Coronary artery (tissue), 2 donors: ENCODE measurements around the gene RPRD1B.

Experiments
- DNase-seq: peaks from one replicate; pipeline ENCODE4 v3.0.0-alpha.2; 2017; ENCODE audit warnings: low spot score
- H3K27ac ChIP-seq, 2 donors: fragments of 200-600 bp; sonication (generic); one replicate each; pipeline ENCODE4 v1.5.1; 2016 to 2019
- H3K4me3 ChIP-seq: fragments of 200-600 bp; sonication (generic); 2 replicates; pipeline ENCODE4 v1.5.1; 2016; ENCODE audit warnings: mild to moderate bottlenecking, moderate library complexity
- TF ChIP-seq, protein P1 (sequence below): fragments of 200-600 bp; sonication (generic); IDR thresholded peaks from one replicate; pipeline ENCODE4 v1.5.1; 2019; ENCODE audit warnings: antibody characterized with exemption

Gene RPRD1B

DNA sequence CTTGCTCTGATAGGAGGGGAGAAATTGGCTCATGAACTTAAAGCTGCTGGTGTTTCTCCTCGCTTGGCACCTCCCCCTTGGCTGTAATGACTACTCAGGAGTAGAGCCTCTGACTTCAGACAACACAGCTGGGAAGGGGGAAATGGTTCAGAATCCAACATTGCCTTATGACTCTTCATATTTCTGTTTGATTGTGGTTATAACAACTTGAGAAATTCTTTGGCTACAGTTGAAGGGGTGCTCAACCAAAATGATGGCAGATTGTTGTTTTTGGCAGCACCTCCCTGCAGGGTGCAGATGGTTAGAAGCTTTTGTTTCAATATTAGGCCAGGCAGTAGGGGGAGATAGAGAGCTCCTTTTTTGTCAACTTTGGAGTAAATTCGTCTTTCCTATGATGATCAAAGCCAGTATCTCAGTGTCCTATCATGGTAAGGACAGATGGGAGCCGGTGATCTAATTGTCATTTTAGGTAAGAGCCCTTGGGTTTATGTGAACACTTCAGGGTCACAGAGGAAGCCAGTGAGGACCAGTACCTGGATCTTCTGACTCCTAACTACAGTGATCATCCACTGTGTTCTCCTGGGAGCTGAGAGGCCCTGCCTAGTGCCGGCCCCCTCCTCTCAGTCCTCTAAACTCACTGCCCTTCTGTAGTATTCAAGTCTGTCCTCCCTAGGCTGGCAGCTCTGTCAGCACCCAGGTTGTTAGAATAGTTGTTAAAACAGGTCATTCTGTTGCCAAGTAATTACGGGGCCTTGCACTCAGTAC is 39.9 kb downstream of the RPRD1B start:
- H3K4me3 ChIP-seq, result no peak overlapping the region
- DNase-seq, result peak; percentile 77
- peak overlapping the region; percentile 64 to 91 for H3K27ac ChIP-seq
- TF ChIP-seq, protein P1, sequence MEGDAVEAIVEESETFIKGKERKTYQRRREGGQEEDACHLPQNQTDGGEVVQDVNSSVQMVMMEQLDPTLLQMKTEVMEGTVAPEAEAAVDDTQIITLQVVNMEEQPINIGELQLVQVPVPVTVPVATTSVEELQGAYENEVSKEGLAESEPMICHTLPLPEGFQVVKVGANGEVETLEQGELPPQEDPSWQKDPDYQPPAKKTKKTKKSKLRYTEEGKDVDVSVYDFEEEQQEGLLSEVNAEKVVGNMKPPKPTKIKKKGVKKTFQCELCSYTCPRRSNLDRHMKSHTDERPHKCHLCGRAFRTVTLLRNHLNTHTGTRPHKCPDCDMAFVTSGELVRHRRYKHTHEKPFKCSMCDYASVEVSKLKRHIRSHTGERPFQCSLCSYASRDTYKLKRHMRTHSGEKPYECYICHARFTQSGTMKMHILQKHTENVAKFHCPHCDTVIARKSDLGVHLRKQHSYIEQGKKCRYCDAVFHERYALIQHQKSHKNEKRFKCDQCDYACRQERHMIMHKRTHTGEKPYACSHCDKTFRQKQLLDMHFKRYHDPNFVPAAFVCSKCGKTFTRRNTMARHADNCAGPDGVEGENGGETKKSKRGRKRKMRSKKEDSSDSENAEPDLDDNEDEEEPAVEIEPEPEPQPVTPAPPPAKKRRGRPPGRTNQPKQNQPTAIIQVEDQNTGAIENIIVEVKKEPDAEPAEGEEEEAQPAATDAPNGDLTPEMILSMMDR, result peak; percentile 70

- DNase-seq, result no peak
- Histone ChIP-seq H3K27ac (peak overlapping the region; percentile 64 to 66), H3K4me3 (no peak overlapping the region)
- TF ChIP-seq, protein P1, result no peak
Measured at GRCh38 chr20:38075161-38075998, 41.8 kb downstream of the RPRD1B start.

- Histone ChIP-seq H3K4me3 (no peak overlapping the region), H3K27ac (peak overlapping the region; percentile 64 to 66)
- TF ChIP-seq, protein P1, result no peak
- no peak for DNase-seq
Measured at GRCh38 chr20:38076548-38076947, 43.0 kb downstream of the RPRD1B start.

DNA sequence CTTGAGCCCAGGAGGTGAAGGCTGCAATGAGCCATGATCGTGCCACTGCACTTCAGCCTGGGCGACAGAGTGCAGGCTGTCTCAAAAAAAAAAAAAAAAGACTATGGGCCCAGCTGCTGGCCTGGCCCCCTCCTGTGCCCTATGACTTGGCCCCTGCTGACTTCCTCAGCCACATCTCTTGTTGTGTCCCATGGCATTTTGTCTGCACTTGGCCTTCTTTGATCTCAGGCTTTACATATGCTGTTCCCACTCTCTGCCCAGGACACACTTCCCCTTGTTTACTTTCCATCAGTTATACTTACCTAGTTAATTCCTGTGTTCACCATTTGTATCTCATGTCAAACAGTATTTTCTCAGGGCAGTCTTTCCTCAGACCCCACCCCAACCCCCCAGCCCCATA is 44.5 kb downstream of the RPRD1B start:
- Histone ChIP-seq H3K4me3 (no peak overlapping the region), H3K27ac (peak overlapping the region; percentile 3 to 73)
- DNase-seq, result no peak
- TF ChIP-seq, protein P1, result no peak

DNA sequence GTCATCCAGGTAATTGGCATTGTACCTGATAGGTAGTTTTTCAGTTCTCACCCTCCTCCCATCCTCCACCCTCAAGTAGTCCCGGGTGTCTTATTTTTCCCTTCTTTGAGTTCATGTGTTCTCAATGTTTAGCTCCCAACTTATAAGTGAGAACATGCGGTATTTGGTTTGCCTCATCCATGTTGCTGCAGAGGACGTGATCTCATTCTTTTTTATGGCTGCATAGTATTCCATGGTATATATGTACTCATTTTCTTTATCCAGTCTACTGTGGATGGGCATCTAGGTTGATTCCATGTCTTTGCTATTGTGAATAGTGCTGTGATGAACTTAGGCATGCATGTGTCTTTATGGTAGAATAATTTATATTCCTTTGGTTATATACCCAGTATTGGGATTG is 45.8 kb downstream of the RPRD1B start:
- TF ChIP-seq, protein P1, result no peak
- Histone ChIP-seq H3K4me3 (no peak overlapping the region), H3K27ac (no peak overlapping the region)
- no peak for DNase-seq

DNA sequence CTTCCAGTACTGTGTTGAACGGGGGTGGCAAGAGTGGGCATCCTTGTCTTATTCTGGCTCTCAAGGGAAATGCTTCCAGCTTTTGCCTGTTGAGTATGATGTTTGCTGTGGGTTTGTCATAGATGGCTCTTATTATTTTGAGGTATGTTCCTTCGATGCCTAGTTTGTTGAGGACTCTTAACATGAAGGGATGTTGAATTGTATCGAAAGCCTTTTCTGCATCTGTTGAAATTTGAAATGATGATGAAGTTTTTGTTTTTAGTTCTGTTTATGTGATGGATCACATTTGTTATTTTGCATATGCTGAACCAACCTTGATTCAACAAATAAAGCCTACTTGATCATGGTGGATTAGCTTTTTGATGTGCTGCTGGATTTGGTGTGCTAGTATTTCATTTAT is 48.0 kb downstream of the RPRD1B start:
- no peak for DNase-seq
- Histone ChIP-seq H3K4me3 (no peak overlapping the region), H3K27ac (no peak overlapping the region)
- TF ChIP-seq, protein P1, result no peak
